B cell (primary cell): ENCODE measurements around the gene NECAP2. TPM values are rescaled to one million over a fixed set of nuclear protein-coding genes. Genes with fewer than 3 reads are reported as not detected.

Experiments
- ATAC-seq: fragments of 200-7000 bp; cut with Tn5 transposase; one replicate; pipeline ENCODE4 v1.10.0; 2021; ENCODE audit warnings: low read depth, mild to moderate bottlenecking, moderate number of reproducible peaks, moderate library complexity
- CTCF ChIA-PET: fragments of 350-600 bp; sonication (Branson Sonifier 250); formaldehyde crosslinking; loops from one replicate; lab custom pipeline; 2021; ENCODE audit warnings: antibody characterized with exemption, inconsistent platforms; lab: Charles Lee
- POLR2A ChIA-PET: fragments of 350-600 bp; sonication (Branson Sonifier 250); formaldehyde crosslinking; loops from one replicate; lab custom pipeline; 2021; ENCODE audit warnings: antibody characterized with exemption; lab: Charles Lee
- DNase-seq: peaks from one replicate; pipeline ENCODE4 v3.0.0; 2013
- H2AFZ ChIP-seq: 2 replicates; pipeline ENCODE4 v1.6.1; 2012; ENCODE audit warnings: mild to moderate bottlenecking, low read depth, low read length; ENCODE audit not compliant: insufficient read depth, poor library complexity, severe bottlenecking
- H3K27ac ChIP-seq, 2 donors: 1 replicate in 1 of 2; 2 replicates in 1 of 2; pipeline ENCODE4 v1.5.1; 2012 to 2013; ENCODE audit warnings: low read length in 2 of 2, mild to moderate bottlenecking in 2 of 2, moderate library complexity in 1 of 2
- H3K27me3 ChIP-seq, 4 experiments: fragments of 200-600 bp in 1 of 4; sonication (generic) in 1 of 4; replicated peaks in 1 of 4; 1 replicate in 2 of 4; 2 replicates in 2 of 4; pipeline versions ENCODE4 v1.6.1 to v1.7.0; 2013 to 2016; ENCODE audit warnings: low read length in 3 of 4, mild to moderate bottlenecking in 2 of 4, mixed read lengths in 1 of 4, moderate library complexity in 1 of 4; ENCODE audit not compliant: insufficient read depth in 4 of 4, control insufficient read depth in 3 of 4; ENCODE audit errors: control extremely low read depth in 1 of 4
- H3K36me3 ChIP-seq, 2 experiments: replicated peaks in 1 of 2; 1 replicate in 1 of 2; 2 replicates in 1 of 2; pipeline versions ENCODE4 v1.6.1 to v1.7.1; 2013; ENCODE audit warnings: low read length in 1 of 2; ENCODE audit not compliant: insufficient read depth in 2 of 2, control insufficient read depth in 1 of 2; ENCODE audit errors: control extremely low read depth in 1 of 2, extremely low read depth in 1 of 2
- H3K4me1 ChIP-seq, 2 donors: fragments of 200-600 bp in 1 of 2; sonication (generic) in 1 of 2; 1 replicate in 1 of 2; 2 replicates in 1 of 2; pipeline versions ENCODE4 v1.5.1 to v1.6.1; 2013 to 2017; ENCODE audit warnings: low read length in 2 of 2; ENCODE audit not compliant: control insufficient read depth in 2 of 2, insufficient read depth in 2 of 2
- H3K4me2 ChIP-seq: replicated peaks from 2 replicates; pipeline ENCODE3; 2012; ENCODE audit warnings: mild to moderate bottlenecking, low read depth, low read length; ENCODE audit not compliant: poor library complexity, severe bottlenecking
- H3K4me3 ChIP-seq, 5 experiments: fragments of 200-600 bp in 1 of 5; sonication (generic) in 1 of 5; 1 replicate in 3 of 5; 2 replicates in 2 of 5; pipeline versions ENCODE4 v1.5.1 to v1.7.0; 2011 to 2016; ENCODE audit warnings: low read length in 4 of 5, mild to moderate bottlenecking in 4 of 5, low read depth in 2 of 5, control low read depth in 1 of 5, moderate library complexity in 1 of 5; ENCODE audit not compliant: insufficient read depth in 1 of 5; ENCODE audit errors: control extremely low read depth in 1 of 5, extremely low read depth in 1 of 5
- H3K79me2 ChIP-seq: fragments of 200-600 bp; sonication (generic); one replicate; pipeline ENCODE4 v1.6.0; 2016; ENCODE audit warnings: low read length; ENCODE audit not compliant: control insufficient read depth, insufficient read depth
- H3K9ac ChIP-seq: fragments of 200-600 bp; sonication (generic); 2 replicates; pipeline ENCODE4 v1.6.1; 2017; ENCODE audit warnings: mild to moderate bottlenecking, low read length, moderate library complexity
- H3K9me3 ChIP-seq, 3 donors: one replicate each; pipeline versions ENCODE4 v1.6.1 to v1.7.1; 2013; ENCODE audit warnings: low read length in 2 of 3; ENCODE audit not compliant: control insufficient read depth in 2 of 3, insufficient read depth in 1 of 3; ENCODE audit errors: control extremely low read depth in 1 of 3
- H4K20me1 ChIP-seq: 2 replicates; pipeline ENCODE4 v1.6.0; 2012; ENCODE audit warnings: mild to moderate bottlenecking, low read length; ENCODE audit not compliant: insufficient read depth, control insufficient read depth, poor library complexity, severe bottlenecking
- H3K27ac Mint-ChIP-seq: one replicate; pipeline ENCODE4 v1.8.0; 2021; ENCODE audit warnings: mixed read lengths
- H3K27me3 Mint-ChIP-seq: one replicate; pipeline ENCODE4 v1.8.0; 2021; ENCODE audit warnings: mixed read lengths
- H3K4me1 Mint-ChIP-seq: one replicate; pipeline ENCODE4 v1.8.0; 2021; ENCODE audit warnings: mixed read lengths
- H3K4me3 Mint-ChIP-seq: one replicate; pipeline ENCODE4 v1.8.0; 2021; ENCODE audit warnings: mixed read lengths
- H3K9me3 Mint-ChIP-seq: one replicate; pipeline ENCODE4 v1.8.0; 2022; ENCODE audit warnings: mixed read lengths; ENCODE audit not compliant: insufficient read depth
- EZH2 ChIP-seq: IDR thresholded peaks from 2 replicates; pipeline ENCODE4 v1.6.1; 2012; ENCODE audit warnings: borderline replicate concordance, low read depth, mild to moderate bottlenecking, moderate library complexity, low read length; ENCODE audit not compliant: insufficient read depth, poor library complexity, severe bottlenecking
- WGBS: methylation state at CpG from one replicate; pipeline ENCODE4 v1.1.5; 2013; ENCODE audit warnings: missing lambda C conversion rate; ENCODE audit not compliant: insufficient coverage; 5-methylcytosine and 5-hydroxymethylcytosine counted together
- intact Hi-C: fragments of 100-400 bp; cut with micrococcal nuclease; formaldehyde crosslinking; loops from one replicate; pipeline ENCODE4 v1.10.0; 2022
- polyA plus RNA-seq: library from polyadenylated mRNA; depleted of rRNA; stranded (reverse); fragments of >200 nt; gene quantifications from 2 replicates; pipeline ENCODE4 v1.2.3, GENCODE V29; 2012
- total RNA-seq, 2 donors: library from RNA; stranded (reverse); fragments of 120-200 nt in 1 of 2; gene quantifications; 1 replicate in 1 of 2; 2 replicates in 1 of 2; pipeline versions ENCODE4 v1.2.3 to v1.2.4, GENCODE V29; 2013 to 2022
- TF ChIP-seq, protein P1 (sequence below): fragments of 200-600 bp; IDR thresholded peaks from one replicate; pipeline ENCODE4 v1.8.0; 2022; ENCODE audit warnings: antibody characterized with exemption, mild to moderate bottlenecking

Gene NECAP2
- total and polyA plus RNA-seq, 2 donors (not counting 1 experiment from before 2014, with no cell fraction given) = 77.3 to 81.5 TPM

GRCh38 chr1:16396591-16396990, 43.9 kb upstream of the NECAP2 start:
- peaks cover 0 to under 1% of the 10 kb centered on the region in 2 donors for H3K4me1 ChIP-seq
- H3K9ac ChIP-seq = no peak overlapping the region
- H3K4me2 ChIP-seq = no peak overlapping the region
- no peak for ATAC-seq
- Mint-ChIP-seq H3K27me3 (no peaks in the 10 kb centered on the region), H3K4me3 (no peak overlapping the region), H3K9me3 (no peaks in the 10 kb centered on the region), H3K4me1 (peaks cover 13% of the 10 kb centered on the region), H3K27ac (no peak overlapping the region)
- H3K4me3 ChIP-seq = no peak overlapping the region
- TF ChIP-seq, protein P1, sequence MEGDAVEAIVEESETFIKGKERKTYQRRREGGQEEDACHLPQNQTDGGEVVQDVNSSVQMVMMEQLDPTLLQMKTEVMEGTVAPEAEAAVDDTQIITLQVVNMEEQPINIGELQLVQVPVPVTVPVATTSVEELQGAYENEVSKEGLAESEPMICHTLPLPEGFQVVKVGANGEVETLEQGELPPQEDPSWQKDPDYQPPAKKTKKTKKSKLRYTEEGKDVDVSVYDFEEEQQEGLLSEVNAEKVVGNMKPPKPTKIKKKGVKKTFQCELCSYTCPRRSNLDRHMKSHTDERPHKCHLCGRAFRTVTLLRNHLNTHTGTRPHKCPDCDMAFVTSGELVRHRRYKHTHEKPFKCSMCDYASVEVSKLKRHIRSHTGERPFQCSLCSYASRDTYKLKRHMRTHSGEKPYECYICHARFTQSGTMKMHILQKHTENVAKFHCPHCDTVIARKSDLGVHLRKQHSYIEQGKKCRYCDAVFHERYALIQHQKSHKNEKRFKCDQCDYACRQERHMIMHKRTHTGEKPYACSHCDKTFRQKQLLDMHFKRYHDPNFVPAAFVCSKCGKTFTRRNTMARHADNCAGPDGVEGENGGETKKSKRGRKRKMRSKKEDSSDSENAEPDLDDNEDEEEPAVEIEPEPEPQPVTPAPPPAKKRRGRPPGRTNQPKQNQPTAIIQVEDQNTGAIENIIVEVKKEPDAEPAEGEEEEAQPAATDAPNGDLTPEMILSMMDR = no peak
- TF ChIP-seq EZH2 = no peak
- no peaks in the 10 kb centered on the region for H3K27me3 ChIP-seq
- peaks cover 2 to 67% of the 10 kb centered on the region in 2 experiments for H3K36me3 ChIP-seq
- intact Hi-C loops = no loop called here
- 92% methylated on average over 7 of the region's 7 CpGs for WGBS
- ChIA-PET POLR2A (no interaction called here), CTCF (no interaction called here)
- H4K20me1 ChIP-seq = peaks cover 58% of the 10 kb centered on the region
- no peak overlapping the region for H3K27ac ChIP-seq
- no peak for DNase-seq
- no peak overlapping the region for H2AFZ ChIP-seq
- no peaks in the 10 kb centered on the region for H3K9me3 ChIP-seq
- H3K79me2 ChIP-seq = peaks cover 28% of the 10 kb centered on the region

DNA sequence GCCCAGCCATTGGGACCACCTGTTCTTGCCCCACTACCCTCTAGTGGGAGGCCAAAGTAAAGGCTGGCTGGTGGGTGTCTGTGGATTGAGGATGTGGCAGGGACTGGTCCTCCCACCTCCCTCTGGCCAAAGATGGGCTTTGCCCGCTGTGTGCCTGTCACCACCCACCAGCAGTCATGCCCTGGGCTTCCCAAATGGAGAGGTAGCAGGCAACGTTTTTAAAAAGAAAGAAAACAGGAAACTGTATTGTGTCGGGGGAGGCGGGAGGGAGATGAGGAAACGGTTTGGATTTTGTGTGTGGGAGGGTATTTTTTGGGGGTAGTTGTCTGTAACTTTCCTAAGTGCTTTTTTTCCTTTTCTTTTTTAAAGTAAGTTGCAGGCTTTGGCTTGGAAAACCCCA, 43.4 kb upstream of the NECAP2 start:
- Histone ChIP-seq H3K36me3 (peaks cover 2 to 63% of the 10 kb centered on the region in 2 experiments), H3K27ac (peak overlapping the region in 1 of 2 donors; percentile 42), H3K27me3 (no peaks in the 10 kb centered on the region), H2AFZ (no peak overlapping the region), H3K79me2 (peaks cover 23% of the 10 kb centered on the region), H3K9ac (no peak overlapping the region), H3K4me1 (no peaks in the 10 kb centered on the region), H3K4me3 (no peak overlapping the region), H4K20me1 (peaks cover 52% of the 10 kb centered on the region), H3K4me2 (no peak overlapping the region), H3K9me3 (no peaks in the 10 kb centered on the region)
- DNase-seq (no peak), ATAC-seq (no peak)
- Mint-ChIP-seq H3K27me3 (no peaks in the 10 kb centered on the region), H3K4me3 (no peak overlapping the region), H3K4me1 (peaks cover 10% of the 10 kb centered on the region), H3K9me3 (no peaks in the 10 kb centered on the region), H3K27ac (no peak overlapping the region)
- CTCF ChIA-PET = no interaction called here
- 57% methylated on average over 5 of the region's 5 CpGs for WGBS
- POLR2A ChIA-PET = no interaction called here
- TF ChIP-seq, protein P1 = no peak
- no peak for TF ChIP-seq EZH2
- intact Hi-C loops = no loop called here
